CD14-positive monocyte (primary cell): Measurements from ENCODE around the gene CDIP1. TPM values are rescaled to one million over a fixed set of nuclear protein-coding genes. Genes with fewer than 3 reads are reported as not detected.

Source experiments
- DNase-seq, 3 donors: peaks; one replicate each; pipeline ENCODE4 v3.0.0-alpha.2; 2011 to 2022
- H2AFZ ChIP-seq: 2 replicates; pipeline ENCODE4 v1.6.0; 2012; ENCODE audit warnings: mild to moderate bottlenecking, low read depth, low read length, inconsistent platforms; ENCODE audit not compliant: insufficient read depth, poor library complexity, severe bottlenecking
- H3K27ac ChIP-seq, 2 donors: 1 replicate in 1 of 2; 2 replicates in 1 of 2; pipeline ENCODE4 v1.5.1; 2012 to 2013; ENCODE audit warnings: low read length in 2 of 2, control low read depth in 1 of 2, inconsistent platforms in 1 of 2, low read depth in 1 of 2, mild to moderate bottlenecking in 1 of 2
- H3K27me3 ChIP-seq, 2 donors: one replicate each; pipeline versions ENCODE4 v1.6.0 to v1.6.1; 2011 to 2013; ENCODE audit warnings: low read length in 2 of 2; ENCODE audit not compliant: control insufficient read depth in 2 of 2, insufficient read depth in 2 of 2
- H3K36me3 ChIP-seq, 2 donors: replicated peaks in 1 of 2; 1 replicate in 1 of 2; 2 replicates in 1 of 2; pipeline versions ENCODE4 v1.5.1 to v1.6.1; 2012 to 2013; ENCODE audit warnings: low read length in 2 of 2, control low read depth in 1 of 2, inconsistent platforms in 1 of 2, mild to moderate bottlenecking in 1 of 2; ENCODE audit not compliant: insufficient read depth in 2 of 2, control insufficient read depth in 1 of 2
- H3K4me1 ChIP-seq, 2 donors: 1 replicate in 1 of 2; 2 replicates in 1 of 2; pipeline versions ENCODE4 v1.5.1 to v1.6.1; 2012 to 2013; ENCODE audit warnings: low read length in 2 of 2, control low read depth in 1 of 2, inconsistent platforms in 1 of 2, mild to moderate bottlenecking in 1 of 2, moderate library complexity in 1 of 2; ENCODE audit not compliant: insufficient read depth in 2 of 2, control insufficient read depth in 1 of 2
- H3K4me2 ChIP-seq: replicated peaks from 2 replicates; pipeline ENCODE3; 2012; ENCODE audit warnings: low read length, moderate library complexity, mild to moderate bottlenecking; ENCODE audit not compliant: poor library complexity, severe bottlenecking; ENCODE audit errors: extremely low read depth
- H3K4me3 ChIP-seq, 3 experiments: fragments of 200-600 bp in 1 of 3; sonication (generic) in 1 of 3; replicated peaks in 1 of 3; 1 replicate in 2 of 3; 2 replicates in 1 of 3; pipeline ENCODE4 v1.5.1; 2011 to 2013; ENCODE audit warnings: low read length in 3 of 3, mild to moderate bottlenecking in 3 of 3, control low read depth in 2 of 3, low read depth in 2 of 3, inconsistent platforms in 1 of 3, moderate library complexity in 1 of 3
- H3K79me2 ChIP-seq: 2 replicates; pipeline ENCODE4 v1.6.0; 2012; ENCODE audit warnings: mild to moderate bottlenecking, control low read depth, inconsistent platforms, low read length, moderate library complexity; ENCODE audit not compliant: insufficient read depth
- H3K9ac ChIP-seq: 2 replicates; pipeline ENCODE4 v1.6.0; 2017; ENCODE audit warnings: low read length, mild to moderate bottlenecking; ENCODE audit not compliant: insufficient read depth, poor library complexity, severe bottlenecking
- H3K9me3 ChIP-seq, 2 donors: replicated peaks in 1 of 2; 1 replicate in 1 of 2; 2 replicates in 1 of 2; pipeline versions ENCODE4 v1.5.1 to v1.6.1; 2012 to 2013; ENCODE audit warnings: low read length in 2 of 2, control low read depth in 1 of 2; ENCODE audit not compliant: control insufficient read depth in 1 of 2, insufficient read depth in 1 of 2
- H4K20me1 ChIP-seq: 2 replicates; pipeline ENCODE4 v1.6.0; 2012; ENCODE audit warnings: mild to moderate bottlenecking, low read length, control low read depth, moderate library complexity; ENCODE audit not compliant: insufficient read depth
- H3K27ac Mint-ChIP-seq, 7 donors: one replicate each; pipeline ENCODE4 v1.8.0; 2020; ENCODE audit warnings: mild to moderate bottlenecking in 7 of 7, mixed read lengths in 7 of 7, moderate library complexity in 6 of 7, inconsistent platforms in 2 of 7
- H3K27me3 Mint-ChIP-seq, 3 donors: one replicate each; pipeline ENCODE4 v1.8.0; 2021 to 2022; ENCODE audit warnings: low read depth in 3 of 3, mild to moderate bottlenecking in 3 of 3, mixed read lengths in 3 of 3, moderate library complexity in 3 of 3, inconsistent platforms in 1 of 3
- H3K36me3 Mint-ChIP-seq, 2 donors: one replicate each; pipeline ENCODE4 v1.8.0; 2020; ENCODE audit warnings: mixed read lengths in 2 of 2, inconsistent platforms in 1 of 2, mild to moderate bottlenecking in 1 of 2
- H3K4me1 Mint-ChIP-seq: one replicate; pipeline ENCODE4 v1.8.0; 2020; ENCODE audit warnings: mild to moderate bottlenecking, mixed read lengths
- H3K4me3 Mint-ChIP-seq, 2 donors: one replicate each; pipeline ENCODE4 v1.8.0; 2020; ENCODE audit warnings: mild to moderate bottlenecking in 2 of 2, mixed read lengths in 2 of 2, moderate library complexity in 1 of 2
- H3K9me3 Mint-ChIP-seq, 7 donors: one replicate each; pipeline ENCODE4 v1.8.0; 2020 to 2022; ENCODE audit warnings: mixed read lengths in 7 of 7, mild to moderate bottlenecking in 6 of 7, moderate library complexity in 6 of 7, inconsistent platforms in 2 of 7
- CTCF ChIP-seq: fragments of 200-600 bp; IDR thresholded peaks from one replicate; pipeline ENCODE4 v1.8.0; 2022; ENCODE audit warnings: antibody characterized with exemption, mild to moderate bottlenecking
- WGBS: methylation state at CpG from one replicate; pipeline ENCODE4 v1.1.5; 2013; ENCODE audit warnings: missing lambda C conversion rate; ENCODE audit not compliant: insufficient coverage; 5-methylcytosine and 5-hydroxymethylcytosine counted together
- intact Hi-C, 2 donors: fragments of 100-400 bp; cut with micrococcal nuclease; formaldehyde crosslinking; loops; one replicate each; pipeline versions ENCODE4 v1.15.0 to v1.15.1; 2023
- polyA plus RNA-seq, 3 donors: library from polyadenylated mRNA; depleted of rRNA in 1 of 3; unstranded in 2 of 3; stranded (reverse) in 1 of 3; fragments of 300-500 nt in 2 of 3; fragments of >200 nt in 1 of 3; fragmentation: Illumina TruSeq in 2 of 3; gene quantifications; 1 replicate in 2 of 3; 2 replicates in 1 of 3; pipeline ENCODE4 v1.2.3, GENCODE V29; 2012 to 2021

The CDIP1 gene
- polyA plus RNA-seq, 3 donors, result 8.6 to 11.2 (median 10.8) TPM

- H3K4me1 ChIP-seq, result no peaks in the 10 kb centered on the region
- no peaks in the 10 kb centered on the region for H3K27me3 ChIP-seq
- peaks cover 6 to 22% (median 14%) of the 10 kb centered on the region in 3 donors for H3K27me3 Mint-ChIP-seq
- intact Hi-C loops, result no loop called here
- H3K9ac ChIP-seq, result no peak within 1 kb of the TSS
- H3K79me2 ChIP-seq, result no peaks in the 10 kb centered on the region
- H3K9me3 ChIP-seq, result no peaks in the 10 kb centered on the region
- H3K36me3 ChIP-seq, result no peaks in the 10 kb centered on the region
- H3K27ac Mint-ChIP-seq, result peak within 1 kb of the TSS in 2 of 7 donors; percentile 20 to 61
- DNase-seq, result no peak
- 89% methylated on average over 4 of the region's 4 CpGs for WGBS
- no peaks in the 10 kb centered on the region for H3K36me3 Mint-ChIP-seq
- no peaks in the 10 kb centered on the region for H4K20me1 ChIP-seq
- H3K27ac ChIP-seq, result no peak within 1 kb of the TSS
- TF ChIP-seq CTCF, result no peak
- no peak within 1 kb of the TSS for H2AFZ ChIP-seq
- peaks cover 0 to 2% (median 0%) of the 10 kb centered on the region in 7 donors for H3K9me3 Mint-ChIP-seq
- H3K4me3 Mint-ChIP-seq, result no peak within 1 kb of the TSS
- no peak within 1 kb of the TSS for H3K4me3 ChIP-seq
- H3K4me1 Mint-ChIP-seq, result no peaks in the 10 kb centered on the region
- H3K4me2 ChIP-seq, result no peak within 1 kb of the TSS
These were observed 17.5 kb upstream of the CDIP1 start, which contains the start of gene C16orf96 for GRCh38 chr16:4556112-4556511. TSS of gene C16orf96 (plus strand) at chr16:4556340. CDS start at chr16:4556490, 150 bp downstream.

- no peak overlapping the region for H3K27ac ChIP-seq
- H3K4me3 Mint-ChIP-seq, result no peak overlapping the region
- no peak overlapping the region for H3K4me3 ChIP-seq
- no peak for TF ChIP-seq CTCF
- DNase-seq, result no peak
- peaks cover 4 to 6% of the 10 kb centered on the region in 2 donors for H3K4me1 ChIP-seq
- intact Hi-C loops, result no loop called here
- H3K79me2 ChIP-seq, result no peaks in the 10 kb centered on the region
- peaks cover 4% of the 10 kb centered on the region for H3K4me1 Mint-ChIP-seq
- H4K20me1 ChIP-seq, result no peaks in the 10 kb centered on the region
- peaks cover 0 to 1% (median 0%) of the 10 kb centered on the region in 7 donors for H3K9me3 Mint-ChIP-seq
- H3K36me3 Mint-ChIP-seq, result no peaks in the 10 kb centered on the region
- H3K27ac Mint-ChIP-seq, result no peak overlapping the region
- no peak overlapping the region for H2AFZ ChIP-seq
- H3K27me3 ChIP-seq, result no peaks in the 10 kb centered on the region
- H3K27me3 Mint-ChIP-seq, result peaks cover 5 to 17% (median 11%) of the 10 kb centered on the region in 3 donors
- no peaks in the 10 kb centered on the region for H3K9me3 ChIP-seq
- WGBS, result 83% methylated on average over 2 of the region's 3 CpGs
- H3K4me2 ChIP-seq, result no peak overlapping the region
- H3K36me3 ChIP-seq, result no peaks in the 10 kb centered on the region
- H3K9ac ChIP-seq, result no peak overlapping the region
These were observed 14.0 kb upstream of the CDIP1 start for GRCh38 chr16:4552541-4552940.
